PC-3 (cell line): ENCODE results near the gene CDK1. TPM values are rescaled to one million over a fixed set of nuclear protein-coding genes. Genes with fewer than 3 reads are reported as not detected.

Experiments
- ATAC-seq: fragments of 200-7000 bp; cut with Tn5 transposase; 2 replicates; pipeline ENCODE4 v1.9.1; 2020; ENCODE audit warnings: mild to moderate bottlenecking, moderate library complexity
- BruUV-seq: library from RNA; stranded (reverse); fragments of 400-500 nt; replicated peaks from 2 replicates; lab custom pipeline; 2021; lab: Mats Ljungman, UMichigan
- CTCF ChIA-PET: fragments of 300-600 bp; sonication (Branson Sonifier 250); formaldehyde crosslinking; loops from one replicate; lab custom pipeline; 2022; ENCODE audit warnings: antibody characterized with exemption; lab: Charles Lee
- POLR2A ChIA-PET: fragments of 300-600 bp; sonication (Branson Sonifier 250); formaldehyde crosslinking; loops from one replicate; lab custom pipeline; 2022; ENCODE audit warnings: antibody characterized with exemption; ENCODE audit not compliant: unreplicated experiment; lab: Charles Lee
- DNase-seq: peaks from one replicate; pipeline ENCODE4 v3.0.0-alpha.2; 2015
- H2AFZ ChIP-seq: fragments of 300-600 bp; sonication (generic); 2 replicates; pipeline ENCODE4 v1.6.0; 2016; ENCODE audit warnings: antibody characterized with exemption, low read length
- H3F3A ChIP-seq: fragments of 300-600 bp; sonication (generic); one replicate; pipeline ENCODE4 v1.6.0; 2017; ENCODE audit warnings: antibody characterized with exemption, low read length, control low read depth, mild to moderate bottlenecking; ENCODE audit not compliant: unreplicated experiment
- H3K27ac ChIP-seq: fragments of 300-600 bp; sonication (generic); 2 replicates; pipeline ENCODE4 v1.5.1; 2016; ENCODE audit warnings: mild to moderate bottlenecking, low read length
- H3K27me3 ChIP-seq: fragments of 300-600 bp; sonication (generic); 2 replicates; pipeline ENCODE4 v1.6.1; 2016; ENCODE audit warnings: low read length, mixed read lengths
- H3K36me3 ChIP-seq: fragments of 300-600 bp; sonication (generic); 2 replicates; pipeline ENCODE4 v1.6.1; 2016; ENCODE audit warnings: low read depth, mixed run types, low read length, mixed read lengths
- H3K4me1 ChIP-seq: fragments of 300-600 bp; sonication (generic); 2 replicates; pipeline ENCODE4 v1.5.1; 2016; ENCODE audit warnings: low read length; ENCODE audit not compliant: insufficient read depth
- H3K4me2 ChIP-seq: fragments of 300-600 bp; sonication (generic); 2 replicates; pipeline ENCODE4 v1.6.0; 2016; ENCODE audit warnings: low read length
- H3K4me3 ChIP-seq: fragments of 300-600 bp; sonication (generic); 2 replicates; pipeline ENCODE4 v1.5.1; 2016; ENCODE audit warnings: mild to moderate bottlenecking, low read length, mixed read lengths
- H3K79me2 ChIP-seq: fragments of 300-600 bp; sonication (generic); 2 replicates; pipeline ENCODE4 v1.6.1; 2017; ENCODE audit warnings: low read length, mixed read lengths
- H3K9ac ChIP-seq: fragments of 300-600 bp; sonication (generic); 2 replicates; pipeline ENCODE4 v1.6.0; 2016; ENCODE audit warnings: mild to moderate bottlenecking, low read length
- H3K9me2 ChIP-seq: fragments of 300-600 bp; sonication (generic); replicated peaks from 2 replicates; pipeline ENCODE4 v1.6.1; 2016; ENCODE audit warnings: mixed run types, low read length, mixed read lengths
- H3K9me3 ChIP-seq: fragments of 300-600 bp; sonication (generic); 2 replicates; pipeline ENCODE4 v1.6.1; 2016; ENCODE audit warnings: low read length, mixed read lengths
- H4K20me1 ChIP-seq: fragments of 300-600 bp; sonication (generic); 2 replicates; pipeline ENCODE4 v1.6.1; 2016; ENCODE audit warnings: low read length, mixed read lengths
- EZH2 ChIP-seq: fragments of 300-600 bp; sonication (generic); IDR thresholded peaks from one replicate; pipeline ENCODE4 v1.6.1; 2017; ENCODE audit warnings: antibody characterized with exemption, mild to moderate bottlenecking, low read length; ENCODE audit not compliant: unreplicated experiment
- EZH2phosphoT487 ChIP-seq: fragments of 300-600 bp; sonication (generic); IDR thresholded peaks from 2 replicates; pipeline ENCODE4 v1.6.1; 2018; ENCODE audit warnings: mild to moderate bottlenecking, antibody characterized with exemption, low read length, borderline replicate concordance
- intact Hi-C: fragments of 100-400 bp; cut with micrococcal nuclease; formaldehyde crosslinking; loops from 2 replicates; pipeline ENCODE4 v1.9.0; 2023
- total RNA-seq: library from RNA; depleted of rRNA; stranded (reverse); fragments of >200 nt; gene quantifications from 2 replicates; pipeline ENCODE4 v1.2.3, GENCODE V29; 2014
- TF ChIP-seq, protein P1 (sequence below): fragments of 300-600 bp; sonication (generic); conservative IDR thresholded peaks from 2 replicates; pipeline ENCODE4 v1.5.1; 2017; ENCODE audit warnings: antibody characterized with exemption, low read depth, mild to moderate bottlenecking, low read length

Gene CDK1
- total RNA-seq, 1 experiment from 2014 or later = 202 TPM

DNA sequence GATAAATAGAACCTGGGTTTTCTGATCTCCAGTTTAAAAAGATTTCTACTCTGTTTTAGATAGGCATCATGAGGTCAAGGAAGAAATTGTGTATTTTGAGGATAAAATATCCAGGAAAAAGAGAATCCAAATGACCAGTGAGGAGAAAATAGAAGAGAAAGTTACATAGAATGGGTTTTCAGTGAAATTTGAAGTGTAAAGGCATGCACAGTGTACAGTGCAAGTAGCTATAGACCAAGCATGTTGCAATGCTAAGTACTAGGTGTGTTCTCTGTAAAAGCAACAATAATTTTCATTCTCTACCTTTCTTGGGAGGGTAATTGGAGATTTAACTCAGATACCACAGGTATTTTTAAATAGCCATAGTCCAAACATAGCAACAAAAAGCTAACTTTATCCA lies 22.6 kb downstream of the CDK1 start:
- Histone ChIP-seq H3K9ac (no peak overlapping the region), H3K4me1 (peaks cover 23% of the 10 kb centered on the region), H2AFZ (no peak overlapping the region), H3K36me3 (peaks cover 17% of the 10 kb centered on the region), H4K20me1 (peaks cover 1% of the 10 kb centered on the region; the same call in 1 of the 2 replicates), H3K27ac (no peak overlapping the region), H3K79me2 (no peaks in the 10 kb centered on the region), H3K27me3 (no peaks in the 10 kb centered on the region), H3K4me3 (no peak overlapping the region), H3K9me2 (no peaks in the 10 kb centered on the region), H3K9me3 (no peaks in the 10 kb centered on the region), H3K4me2 (peak overlapping the region; percentile 5; the same call in 1 of the 2 replicates), H3F3A (peaks cover 9% of the 10 kb centered on the region)
- intact Hi-C loops = no loop called here
- ATAC-seq (peak; percentile 21), DNase-seq (no peak)
- ChIA-PET CTCF (no interaction called here), POLR2A (interaction anchor here (0.6 kb wide), 1 partner anchor 87 kb away, joined by 3 read pairs; no protein-coding TSS in a partner anchor)
- no peak for TF ChIP-seq EZH2
- TF ChIP-seq, protein P1, sequence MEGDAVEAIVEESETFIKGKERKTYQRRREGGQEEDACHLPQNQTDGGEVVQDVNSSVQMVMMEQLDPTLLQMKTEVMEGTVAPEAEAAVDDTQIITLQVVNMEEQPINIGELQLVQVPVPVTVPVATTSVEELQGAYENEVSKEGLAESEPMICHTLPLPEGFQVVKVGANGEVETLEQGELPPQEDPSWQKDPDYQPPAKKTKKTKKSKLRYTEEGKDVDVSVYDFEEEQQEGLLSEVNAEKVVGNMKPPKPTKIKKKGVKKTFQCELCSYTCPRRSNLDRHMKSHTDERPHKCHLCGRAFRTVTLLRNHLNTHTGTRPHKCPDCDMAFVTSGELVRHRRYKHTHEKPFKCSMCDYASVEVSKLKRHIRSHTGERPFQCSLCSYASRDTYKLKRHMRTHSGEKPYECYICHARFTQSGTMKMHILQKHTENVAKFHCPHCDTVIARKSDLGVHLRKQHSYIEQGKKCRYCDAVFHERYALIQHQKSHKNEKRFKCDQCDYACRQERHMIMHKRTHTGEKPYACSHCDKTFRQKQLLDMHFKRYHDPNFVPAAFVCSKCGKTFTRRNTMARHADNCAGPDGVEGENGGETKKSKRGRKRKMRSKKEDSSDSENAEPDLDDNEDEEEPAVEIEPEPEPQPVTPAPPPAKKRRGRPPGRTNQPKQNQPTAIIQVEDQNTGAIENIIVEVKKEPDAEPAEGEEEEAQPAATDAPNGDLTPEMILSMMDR = no peak
- no TSS peak for BruUV-seq

DNA sequence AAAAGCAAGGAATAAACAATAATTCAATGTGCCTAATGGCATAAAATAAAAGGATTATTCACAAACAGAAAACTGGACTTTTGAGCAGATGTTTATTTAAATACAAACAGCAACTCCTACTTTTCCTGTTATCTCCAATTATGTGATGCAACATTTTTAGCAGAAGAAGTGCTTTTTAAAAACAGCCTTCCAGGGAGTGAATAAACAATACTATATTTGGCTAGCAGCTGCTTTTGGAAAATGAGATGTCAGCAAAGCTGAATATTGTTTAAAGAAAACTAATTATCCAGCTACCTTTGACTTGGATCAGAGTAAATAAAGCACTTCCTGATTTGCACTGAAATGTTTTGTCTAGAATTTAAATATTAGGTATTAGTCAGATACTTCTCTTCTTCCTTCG lies 23.2 kb downstream of the CDK1 start:
- CTCF ChIA-PET = no interaction called here

DNA sequence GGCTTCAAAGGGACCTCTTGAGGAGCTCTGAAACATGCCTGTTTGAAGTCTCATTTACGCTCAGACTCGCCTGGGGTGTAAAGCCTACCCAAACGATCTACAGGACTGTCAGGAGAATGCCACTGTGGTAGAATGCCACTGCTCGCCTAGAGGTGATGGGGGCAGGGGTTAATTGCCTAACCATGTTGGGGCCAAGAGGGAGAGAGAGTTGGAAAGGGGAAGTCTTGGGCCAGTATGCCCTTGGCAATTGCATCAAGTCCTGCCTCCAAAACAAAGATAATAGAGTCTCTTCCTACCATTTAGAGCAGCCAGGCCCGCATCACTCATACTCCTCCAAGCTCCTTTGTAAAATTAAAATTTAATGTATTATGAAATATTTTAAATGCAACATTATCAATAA lies 25.2 kb downstream of the CDK1 start:
- BruUV-seq = no TSS peak
- intact Hi-C loops = no loop called here
- TF ChIP-seq EZH2 = no peak
- no peak for TF ChIP-seq EZH2phosphoT487
- TF ChIP-seq, protein P1 = no peak

More for the DNA sequence above, 23.2 kb downstream of the CDK1 start:
- no peaks in the 10 kb centered on the region for H3K27me3 ChIP-seq
- no peaks in the 10 kb centered on the region for H3K9me2 ChIP-seq
- H3K4me1 ChIP-seq = peaks cover 23% of the 10 kb centered on the region
- intact Hi-C loops = no loop called here
- H3K4me3 ChIP-seq = no peak overlapping the region
- peak overlapping the region; percentile 5 for H3K4me2 ChIP-seq
- H3F3A ChIP-seq = peaks cover 4% of the 10 kb centered on the region
- H3K27ac ChIP-seq = no peak overlapping the region
- ATAC-seq (peak; percentile 74), DNase-seq (peak; percentile 38)
- TF ChIP-seq EZH2phosphoT487 = no peak
- TF ChIP-seq EZH2 = no peak
- TF ChIP-seq, protein P1 = no peak
- no peaks in the 10 kb centered on the region; the same call in 1 of the 2 replicates for H4K20me1 ChIP-seq
- H3K79me2 ChIP-seq = no peaks in the 10 kb centered on the region
- BruUV-seq = no TSS peak
- H3K36me3 ChIP-seq = peaks cover 11% of the 10 kb centered on the region
- no peaks in the 10 kb centered on the region for H3K9me3 ChIP-seq
- no peak overlapping the region for H2AFZ ChIP-seq
- H3K9ac ChIP-seq = no peak overlapping the region
- POLR2A ChIA-PET = interaction anchor here (0.5 kb wide), 1 partner anchor 13 kb away, joined by 4 read pairs; no protein-coding TSS in a partner anchor

More for the DNA sequence above, 25.2 kb downstream of the CDK1 start:
- Histone ChIP-seq H4K20me1 (no peaks in the 10 kb centered on the region), H3K9me2 (no peaks in the 10 kb centered on the region), H3K4me1 (peaks cover 23% of the 10 kb centered on the region), H3K27me3 (no peaks in the 10 kb centered on the region), H3K4me2 (no peak overlapping the region), H3K9ac (no peak overlapping the region), H3K79me2 (no peaks in the 10 kb centered on the region), H3F3A (peaks cover 4% of the 10 kb centered on the region), H3K4me3 (no peak overlapping the region), H3K27ac (no peak overlapping the region), H3K36me3 (no peaks in the 10 kb centered on the region), H3K9me3 (no peaks in the 10 kb centered on the region), H2AFZ (no peak overlapping the region)
- CTCF ChIA-PET = no interaction called here
- DNase-seq = no peak
- POLR2A ChIA-PET = interaction anchor here (0.6 kb wide), 1 partner anchor 11 kb away, joined by 3 read pairs; no protein-coding TSS in a partner anchor
- ATAC-seq = no peak
